Neutrophil (primary cell): ENCODE results near the gene RAB21.

Source experiments
- H3K27ac ChIP-seq: fragments of 200-600 bp; sonication (generic); 2 replicates; pipeline ENCODE4 v1.5.1; 2016; ENCODE audit warnings: mild to moderate bottlenecking, moderate library complexity
- H3K27me3 ChIP-seq: fragments of 200-600 bp; sonication (generic); 2 replicates; pipeline ENCODE4 v1.6.0; 2016; ENCODE audit warnings: mild to moderate bottlenecking
- H3K36me3 ChIP-seq: fragments of 200-600 bp; sonication (generic); 2 replicates; pipeline ENCODE4 v1.5.1; 2017
- H3K4me1 ChIP-seq, 2 experiments: fragments of 200-600 bp in 1 of 2; sonication (generic) in 1 of 2; 1 replicate in 1 of 2; 2 replicates in 1 of 2; pipeline versions ENCODE4 v1.5.1 to v1.6.1; 2013 to 2016; ENCODE audit warnings: low read depth in 1 of 2, low read length in 1 of 2, mild to moderate bottlenecking in 1 of 2, moderate library complexity in 1 of 2; ENCODE audit not compliant: control insufficient read depth in 1 of 2, insufficient read depth in 1 of 2
- H3K4me3 ChIP-seq, 2 experiments: fragments of 200-600 bp in 1 of 2; sonication (generic) in 1 of 2; 1 replicate in 1 of 2; 2 replicates in 1 of 2; pipeline ENCODE4 v1.5.1; 2013 to 2016; ENCODE audit warnings: low read depth in 1 of 2, low read length in 1 of 2, mild to moderate bottlenecking in 1 of 2, moderate library complexity in 1 of 2
- H3K9me3 ChIP-seq: fragments of 200-600 bp; sonication (generic); 2 replicates; pipeline ENCODE4 v1.5.1; 2016
- TF ChIP-seq, protein P1 (sequence below): fragments of 200-600 bp; sonication (generic); IDR thresholded peaks from 2 replicates; pipeline ENCODE4 v1.5.1; 2016; ENCODE audit warnings: antibody characterized with exemption

The RAB21 gene

DNA sequence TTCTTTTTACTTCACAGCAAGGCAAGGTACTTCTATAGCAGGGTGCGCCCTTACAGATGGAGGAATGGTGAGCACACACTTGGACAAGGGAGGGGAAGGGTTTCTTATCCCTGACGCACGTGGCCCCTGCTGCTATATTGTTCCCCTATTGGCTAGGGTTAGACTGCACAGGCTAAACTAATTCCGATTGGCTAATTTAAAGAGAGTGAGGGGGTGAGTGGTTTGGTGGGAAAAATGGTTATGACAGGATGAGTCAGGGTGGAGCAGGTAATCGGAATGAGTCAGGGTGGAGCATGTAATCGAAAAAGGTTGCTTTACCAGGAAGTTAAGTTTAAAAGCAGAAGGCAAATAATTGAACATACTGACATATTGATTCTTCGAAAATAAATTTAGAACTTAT, 23.7 kb upstream of the RAB21 start:
- Histone ChIP-seq H3K36me3 (no peaks in the 10 kb centered on the region), H3K27ac (no peak overlapping the region), H3K27me3 (no peaks in the 10 kb centered on the region), H3K4me3 (no peak overlapping the region), H3K9me3 (no peaks in the 10 kb centered on the region), H3K4me1 (no peaks in the 10 kb centered on the region)
- TF ChIP-seq, protein P1, sequence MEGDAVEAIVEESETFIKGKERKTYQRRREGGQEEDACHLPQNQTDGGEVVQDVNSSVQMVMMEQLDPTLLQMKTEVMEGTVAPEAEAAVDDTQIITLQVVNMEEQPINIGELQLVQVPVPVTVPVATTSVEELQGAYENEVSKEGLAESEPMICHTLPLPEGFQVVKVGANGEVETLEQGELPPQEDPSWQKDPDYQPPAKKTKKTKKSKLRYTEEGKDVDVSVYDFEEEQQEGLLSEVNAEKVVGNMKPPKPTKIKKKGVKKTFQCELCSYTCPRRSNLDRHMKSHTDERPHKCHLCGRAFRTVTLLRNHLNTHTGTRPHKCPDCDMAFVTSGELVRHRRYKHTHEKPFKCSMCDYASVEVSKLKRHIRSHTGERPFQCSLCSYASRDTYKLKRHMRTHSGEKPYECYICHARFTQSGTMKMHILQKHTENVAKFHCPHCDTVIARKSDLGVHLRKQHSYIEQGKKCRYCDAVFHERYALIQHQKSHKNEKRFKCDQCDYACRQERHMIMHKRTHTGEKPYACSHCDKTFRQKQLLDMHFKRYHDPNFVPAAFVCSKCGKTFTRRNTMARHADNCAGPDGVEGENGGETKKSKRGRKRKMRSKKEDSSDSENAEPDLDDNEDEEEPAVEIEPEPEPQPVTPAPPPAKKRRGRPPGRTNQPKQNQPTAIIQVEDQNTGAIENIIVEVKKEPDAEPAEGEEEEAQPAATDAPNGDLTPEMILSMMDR, result no peak

DNA sequence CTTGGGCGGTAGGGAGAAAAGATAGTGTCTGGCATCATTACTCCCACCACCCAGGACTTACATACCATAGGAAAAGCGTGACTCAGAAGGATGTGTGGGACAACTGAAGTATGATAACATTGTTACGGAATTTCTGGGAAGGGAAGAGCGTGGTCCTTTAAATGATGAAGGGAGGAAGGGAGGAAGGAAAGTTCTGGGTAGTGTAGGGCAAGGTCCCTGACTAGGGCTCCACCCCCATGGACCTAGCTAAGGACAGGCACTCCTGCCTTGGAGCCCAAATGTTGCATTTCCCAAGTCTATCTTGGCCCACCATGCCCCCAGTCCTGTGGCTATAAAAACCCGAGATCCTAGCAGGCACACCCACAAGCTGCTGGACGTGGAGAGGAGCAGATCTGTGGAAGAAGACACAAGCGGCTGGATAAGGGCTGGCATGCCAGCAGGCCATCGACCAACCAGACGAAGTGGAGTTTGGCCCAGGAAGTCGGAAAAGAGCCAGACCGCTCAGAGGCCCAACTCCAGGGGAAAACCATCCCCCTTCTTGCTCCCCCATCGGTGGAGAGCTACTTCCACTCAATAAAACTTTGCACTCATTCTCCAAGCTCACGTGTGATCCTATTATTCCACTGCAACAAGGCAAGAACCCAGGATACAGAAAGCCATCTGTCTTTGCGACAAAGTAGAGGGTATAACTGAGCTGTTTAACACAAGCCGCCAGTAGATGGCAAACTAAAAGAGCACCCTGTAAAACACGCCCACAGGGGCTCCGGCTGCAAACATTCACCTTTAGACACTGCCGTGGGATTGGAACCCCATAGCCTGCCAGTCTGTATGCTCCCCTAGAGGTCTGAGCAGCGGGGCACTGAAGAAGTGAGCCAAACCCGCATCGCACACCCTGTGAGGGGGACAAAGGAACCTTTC, 23.0 kb upstream of the RAB21 start:
- Histone ChIP-seq H3K27me3 (no peaks in the 10 kb centered on the region), H3K4me1 (no peaks in the 10 kb centered on the region), H3K9me3 (no peaks in the 10 kb centered on the region), H3K36me3 (no peaks in the 10 kb centered on the region), H3K4me3 (no peak overlapping the region), H3K27ac (no peak overlapping the region)
- TF ChIP-seq, protein P1, result no peak

DNA sequence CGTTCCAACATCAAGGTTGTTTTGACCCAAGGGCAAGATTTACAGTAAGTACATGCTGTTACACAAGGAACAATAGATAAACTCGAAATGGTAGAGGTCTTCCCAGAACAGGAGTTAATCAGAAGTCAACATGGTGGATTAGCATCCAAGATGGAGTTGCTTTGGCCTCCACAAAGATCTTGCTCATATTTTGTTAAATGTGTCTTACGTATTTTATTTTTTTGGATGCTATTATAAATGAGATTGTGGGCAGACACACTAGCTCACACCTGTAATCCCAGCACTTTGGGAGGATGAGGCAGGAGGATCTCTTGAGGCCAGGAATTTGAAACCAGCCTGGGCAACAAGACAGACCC, 22.3 kb upstream of the RAB21 start:
- Histone ChIP-seq H3K27ac (no peak overlapping the region), H3K9me3 (no peaks in the 10 kb centered on the region), H3K27me3 (no peaks in the 10 kb centered on the region), H3K4me1 (no peaks in the 10 kb centered on the region), H3K36me3 (no peaks in the 10 kb centered on the region), H3K4me3 (no peak overlapping the region)
- TF ChIP-seq, protein P1, result no peak

DNA sequence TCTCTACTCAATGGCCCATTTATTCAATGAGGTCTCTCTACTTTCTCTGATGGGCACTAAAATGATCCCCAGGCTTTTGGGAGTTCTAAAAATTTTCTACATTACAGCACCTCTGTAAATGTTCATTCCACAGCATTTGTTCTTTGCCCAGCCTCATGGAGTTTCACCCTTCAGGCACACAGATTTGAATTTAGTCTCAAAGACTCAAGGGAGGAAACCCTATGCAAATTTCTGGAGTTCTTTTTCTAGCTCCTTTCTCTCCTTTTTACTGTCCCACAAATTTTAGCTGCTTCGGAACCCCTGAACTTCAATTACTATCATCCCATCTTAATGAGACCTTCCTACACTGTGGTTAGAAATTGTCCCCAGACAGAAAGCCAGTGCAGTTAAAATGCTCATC, 17.5 kb upstream of the RAB21 start:
- Histone ChIP-seq H3K27ac (no peak overlapping the region), H3K4me3 (no peak overlapping the region), H3K4me1 (no peaks in the 10 kb centered on the region), H3K27me3 (no peaks in the 10 kb centered on the region), H3K36me3 (no peaks in the 10 kb centered on the region), H3K9me3 (no peaks in the 10 kb centered on the region)
- TF ChIP-seq, protein P1, result no peak

DNA sequence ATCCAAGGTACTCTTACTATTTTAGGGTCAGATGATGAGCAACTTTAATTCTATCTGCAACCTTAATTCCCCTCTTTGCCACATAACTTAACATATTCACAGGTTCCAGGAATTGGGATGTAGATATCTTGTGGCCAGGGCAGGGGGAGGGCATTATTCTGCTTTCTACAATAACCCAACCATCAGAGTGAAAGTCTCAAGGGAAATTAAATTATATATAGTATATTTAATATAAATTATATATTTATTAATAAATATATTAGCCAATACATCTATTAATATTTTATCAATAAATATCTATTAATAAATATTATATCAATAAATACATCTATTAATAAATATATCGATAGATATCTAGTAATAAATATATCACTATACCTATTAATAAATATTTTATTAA, 11.7 kb upstream of the RAB21 start:
- H3K9me3 ChIP-seq, result no peaks in the 10 kb centered on the region
- TF ChIP-seq, protein P1, result no peak
- H3K4me3 ChIP-seq, result no peak overlapping the region
- H3K4me1 ChIP-seq, result no peaks in the 10 kb centered on the region
- no peaks in the 10 kb centered on the region for H3K27me3 ChIP-seq
- no peak overlapping the region for H3K27ac ChIP-seq
- no peaks in the 10 kb centered on the region for H3K36me3 ChIP-seq
